PC-3 (cell line): ENCODE data around the gene SEC24B. TPM values are rescaled to one million over a fixed set of nuclear protein-coding genes. Genes with fewer than 3 reads are reported as not detected.
"Not testable (repeated sequence)": the region's sequence is repeated elsewhere in the genome, so short reads cannot be mapped to it uniquely, and the experiment has no call there.

Experiments used
- ATAC-seq: fragments of 200-7000 bp; cut with Tn5 transposase; 2 replicates; pipeline ENCODE4 v1.9.1; 2020; ENCODE audit warnings: mild to moderate bottlenecking, moderate library complexity
- BruUV-seq: library from RNA; stranded (reverse); fragments of 400-500 nt; replicated peaks from 2 replicates; lab custom pipeline; 2021; lab: Mats Ljungman, UMichigan
- CTCF ChIA-PET: fragments of 300-600 bp; sonication (Branson Sonifier 250); formaldehyde crosslinking; loops from one replicate; lab custom pipeline; 2022; ENCODE audit warnings: antibody characterized with exemption; lab: Charles Lee
- POLR2A ChIA-PET: fragments of 300-600 bp; sonication (Branson Sonifier 250); formaldehyde crosslinking; loops from one replicate; lab custom pipeline; 2022; ENCODE audit warnings: antibody characterized with exemption; ENCODE audit not compliant: unreplicated experiment; lab: Charles Lee
- DNase-seq: peaks from one replicate; pipeline ENCODE4 v3.0.0-alpha.2; 2015
- H2AFZ ChIP-seq: fragments of 300-600 bp; sonication (generic); 2 replicates; pipeline ENCODE4 v1.6.0; 2016; ENCODE audit warnings: antibody characterized with exemption, low read length
- H3F3A ChIP-seq: fragments of 300-600 bp; sonication (generic); one replicate; pipeline ENCODE4 v1.6.0; 2017; ENCODE audit warnings: antibody characterized with exemption, low read length, control low read depth, mild to moderate bottlenecking; ENCODE audit not compliant: unreplicated experiment
- H3K27ac ChIP-seq: fragments of 300-600 bp; sonication (generic); 2 replicates; pipeline ENCODE4 v1.5.1; 2016; ENCODE audit warnings: mild to moderate bottlenecking, low read length
- H3K27me3 ChIP-seq: fragments of 300-600 bp; sonication (generic); 2 replicates; pipeline ENCODE4 v1.6.1; 2016; ENCODE audit warnings: low read length, mixed read lengths
- H3K36me3 ChIP-seq: fragments of 300-600 bp; sonication (generic); 2 replicates; pipeline ENCODE4 v1.6.1; 2016; ENCODE audit warnings: low read depth, mixed run types, low read length, mixed read lengths
- H3K4me1 ChIP-seq: fragments of 300-600 bp; sonication (generic); 2 replicates; pipeline ENCODE4 v1.5.1; 2016; ENCODE audit warnings: low read length; ENCODE audit not compliant: insufficient read depth
- H3K4me2 ChIP-seq: fragments of 300-600 bp; sonication (generic); 2 replicates; pipeline ENCODE4 v1.6.0; 2016; ENCODE audit warnings: low read length
- H3K4me3 ChIP-seq: fragments of 300-600 bp; sonication (generic); 2 replicates; pipeline ENCODE4 v1.5.1; 2016; ENCODE audit warnings: mild to moderate bottlenecking, low read length, mixed read lengths
- H3K79me2 ChIP-seq: fragments of 300-600 bp; sonication (generic); 2 replicates; pipeline ENCODE4 v1.6.1; 2017; ENCODE audit warnings: low read length, mixed read lengths
- H3K9ac ChIP-seq: fragments of 300-600 bp; sonication (generic); 2 replicates; pipeline ENCODE4 v1.6.0; 2016; ENCODE audit warnings: mild to moderate bottlenecking, low read length
- H3K9me2 ChIP-seq: fragments of 300-600 bp; sonication (generic); replicated peaks from 2 replicates; pipeline ENCODE4 v1.6.1; 2016; ENCODE audit warnings: mixed run types, low read length, mixed read lengths
- H3K9me3 ChIP-seq: fragments of 300-600 bp; sonication (generic); 2 replicates; pipeline ENCODE4 v1.6.1; 2016; ENCODE audit warnings: low read length, mixed read lengths
- H4K20me1 ChIP-seq: fragments of 300-600 bp; sonication (generic); 2 replicates; pipeline ENCODE4 v1.6.1; 2016; ENCODE audit warnings: low read length, mixed read lengths
- EZH2 ChIP-seq: fragments of 300-600 bp; sonication (generic); IDR thresholded peaks from one replicate; pipeline ENCODE4 v1.6.1; 2017; ENCODE audit warnings: antibody characterized with exemption, mild to moderate bottlenecking, low read length; ENCODE audit not compliant: unreplicated experiment
- EZH2phosphoT487 ChIP-seq: fragments of 300-600 bp; sonication (generic); IDR thresholded peaks from 2 replicates; pipeline ENCODE4 v1.6.1; 2018; ENCODE audit warnings: mild to moderate bottlenecking, antibody characterized with exemption, low read length, borderline replicate concordance
- intact Hi-C: fragments of 100-400 bp; cut with micrococcal nuclease; formaldehyde crosslinking; loops from 2 replicates; pipeline ENCODE4 v1.9.0; 2023
- total RNA-seq: library from RNA; depleted of rRNA; stranded (reverse); fragments of >200 nt; gene quantifications from 2 replicates; pipeline ENCODE4 v1.2.3, GENCODE V29; 2014
- TF ChIP-seq, protein P1 (sequence below): fragments of 300-600 bp; sonication (generic); conservative IDR thresholded peaks from 2 replicates; pipeline ENCODE4 v1.5.1; 2017; ENCODE audit warnings: antibody characterized with exemption, low read depth, mild to moderate bottlenecking, low read length

Gene SEC24B
- total RNA-seq, 1 experiment from 2014 or later, result 11.3 TPM

DNA sequence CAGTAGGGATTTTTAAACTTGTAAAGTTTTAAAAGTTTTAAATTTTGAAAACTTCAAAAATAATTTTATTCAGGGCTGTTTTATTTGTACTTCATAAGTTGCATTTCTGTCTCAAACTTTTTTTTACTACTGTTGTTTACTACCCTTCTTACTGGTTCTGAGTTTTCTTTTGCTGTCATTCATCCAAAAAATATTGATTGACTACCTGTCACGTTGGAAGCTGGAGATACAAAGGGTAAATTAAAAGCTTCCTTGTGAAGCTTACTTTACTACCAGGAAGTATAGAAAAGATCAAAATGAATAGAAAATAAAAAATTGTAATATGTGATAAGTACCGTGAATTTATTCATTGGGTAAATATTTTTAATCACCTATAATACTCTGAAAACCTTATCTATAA is 77.1 kb downstream of the SEC24B start:
- Histone ChIP-seq H3K9ac (no peak overlapping the region), H4K20me1 (no peaks in the 10 kb centered on the region), H3K9me2 (no peaks in the 10 kb centered on the region), H3K9me3 (no peaks in the 10 kb centered on the region), H3K4me3 (no peak overlapping the region), H3K4me2 (no peak overlapping the region), H3K36me3 (peaks cover 8% of the 10 kb centered on the region; the same call in 1 of the 2 replicates), H3K27me3 (no peaks in the 10 kb centered on the region), H3K4me1 (no peaks in the 10 kb centered on the region), H3K79me2 (no peaks in the 10 kb centered on the region), H2AFZ (no peak overlapping the region), H3K27ac (no peak overlapping the region), H3F3A (no peaks in the 10 kb centered on the region)
- no peak for ATAC-seq
- no peak for TF ChIP-seq EZH2phosphoT487
- TF ChIP-seq EZH2, result no peak
- TF ChIP-seq, protein P1, sequence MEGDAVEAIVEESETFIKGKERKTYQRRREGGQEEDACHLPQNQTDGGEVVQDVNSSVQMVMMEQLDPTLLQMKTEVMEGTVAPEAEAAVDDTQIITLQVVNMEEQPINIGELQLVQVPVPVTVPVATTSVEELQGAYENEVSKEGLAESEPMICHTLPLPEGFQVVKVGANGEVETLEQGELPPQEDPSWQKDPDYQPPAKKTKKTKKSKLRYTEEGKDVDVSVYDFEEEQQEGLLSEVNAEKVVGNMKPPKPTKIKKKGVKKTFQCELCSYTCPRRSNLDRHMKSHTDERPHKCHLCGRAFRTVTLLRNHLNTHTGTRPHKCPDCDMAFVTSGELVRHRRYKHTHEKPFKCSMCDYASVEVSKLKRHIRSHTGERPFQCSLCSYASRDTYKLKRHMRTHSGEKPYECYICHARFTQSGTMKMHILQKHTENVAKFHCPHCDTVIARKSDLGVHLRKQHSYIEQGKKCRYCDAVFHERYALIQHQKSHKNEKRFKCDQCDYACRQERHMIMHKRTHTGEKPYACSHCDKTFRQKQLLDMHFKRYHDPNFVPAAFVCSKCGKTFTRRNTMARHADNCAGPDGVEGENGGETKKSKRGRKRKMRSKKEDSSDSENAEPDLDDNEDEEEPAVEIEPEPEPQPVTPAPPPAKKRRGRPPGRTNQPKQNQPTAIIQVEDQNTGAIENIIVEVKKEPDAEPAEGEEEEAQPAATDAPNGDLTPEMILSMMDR, result no peak
- no peak for DNase-seq
- no TSS peak for BruUV-seq
- CTCF ChIA-PET, result no interaction called here
- POLR2A ChIA-PET, result no interaction called here
- intact Hi-C loops, result no loop called here

DNA sequence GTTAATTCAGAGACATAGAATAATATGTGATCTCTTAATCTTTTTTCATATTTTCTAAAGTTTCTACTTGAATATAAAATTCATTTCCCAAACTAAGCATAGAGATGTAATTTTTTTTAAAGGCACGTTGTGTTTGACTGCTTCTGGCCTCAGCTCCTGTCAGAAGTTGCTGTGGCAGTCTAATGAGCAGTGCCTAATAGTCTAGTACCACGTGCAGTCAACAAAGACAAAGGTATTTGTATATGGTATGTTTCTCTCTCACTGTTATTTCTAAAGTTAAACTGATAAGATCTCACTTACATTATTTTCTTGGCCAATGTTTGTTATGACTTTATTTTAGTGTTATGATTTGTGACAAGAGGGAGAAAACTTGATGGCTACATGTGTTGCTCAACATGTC is 77.8 kb downstream of the SEC24B start:
- H3K27ac ChIP-seq, result no peak overlapping the region
- intact Hi-C loops, result no loop called here
- no peaks in the 10 kb centered on the region for H3K9me2 ChIP-seq
- ATAC-seq (no peak), DNase-seq (no peak)
- H3K9me3 ChIP-seq, result no peaks in the 10 kb centered on the region
- no peaks in the 10 kb centered on the region for H3K79me2 ChIP-seq
- no TSS peak for BruUV-seq
- ChIA-PET POLR2A (no interaction called here), CTCF (no interaction called here)
- no peaks in the 10 kb centered on the region for H3F3A ChIP-seq
- H3K4me1 ChIP-seq, result no peaks in the 10 kb centered on the region
- TF ChIP-seq EZH2 (no peak), EZH2phosphoT487 (no peak)
- TF ChIP-seq, protein P1, result no peak
- H3K4me2 ChIP-seq, result no peak overlapping the region
- no peak overlapping the region for H3K9ac ChIP-seq
- peaks cover 8% of the 10 kb centered on the region; the same call in 1 of the 2 replicates for H3K36me3 ChIP-seq
- H3K4me3 ChIP-seq, result no peak overlapping the region
- H2AFZ ChIP-seq, result no peak overlapping the region
- no peaks in the 10 kb centered on the region for H4K20me1 ChIP-seq
- no peaks in the 10 kb centered on the region for H3K27me3 ChIP-seq

DNA sequence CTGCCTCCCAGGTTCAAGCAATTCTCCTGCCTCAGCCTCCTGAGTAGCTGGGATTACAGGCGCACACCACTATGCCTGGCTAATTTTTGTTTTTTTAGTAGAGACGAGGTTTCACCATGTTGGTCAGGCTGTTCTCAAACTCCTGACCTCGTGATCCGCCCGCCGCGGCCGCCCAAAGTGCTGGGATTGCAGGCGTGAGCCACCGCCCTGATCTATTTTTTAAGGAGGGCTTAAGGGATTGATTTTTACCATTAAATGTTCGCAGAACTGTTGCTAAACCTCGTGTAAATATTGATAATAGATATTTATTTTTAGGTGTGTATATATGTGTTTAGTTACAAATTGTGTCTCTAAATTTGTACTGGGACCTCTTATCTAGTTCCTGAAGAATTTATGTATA is 79.8 kb downstream of the SEC24B start:
- H4K20me1 ChIP-seq, POLR2A ChIA-PET, BruUV-seq, H3F3A ChIP-seq, H3K27me3 ChIP-seq, H3K4me1 ChIP-seq, H3K9me2 ChIP-seq, intact Hi-C loops, CTCF ChIA-PET, H3K79me2 ChIP-seq, H3K9ac ChIP-seq, H3K9me3 ChIP-seq, H3K4me2 ChIP-seq, DNase-seq, H2AFZ ChIP-seq, H3K4me3 ChIP-seq, H3K27ac ChIP-seq, ATAC-seq: not testable (repeated sequence)
- H3K36me3 ChIP-seq, result peaks cover 14% of the 10 kb centered on the region
